GM12891 (cell line): ENCODE measurements around the gene MCIDAS.

Source experiments
- POLR2A ChIP-seq: IDR thresholded peaks from 2 replicates; pipeline ENCODE4 v1.6.1; 2011; ENCODE audit warnings: low read depth, low read length, control low read depth
- POLR2AphosphoS5 ChIP-seq: IDR thresholded peaks from 2 replicates; pipeline ENCODE4 v1.6.1; 2011; ENCODE audit warnings: low read depth, low read length, control low read depth

GRCh38 chr5:55180016-55180415 is 47.1 kb downstream of the MCIDAS start:
- no peak for TF ChIP-seq POLR2A
- no peak for TF ChIP-seq POLR2AphosphoS5
